ENCODE results near the gene B4GALT5.

- TF ChIP-seq CTCF (conservative IDR thresholded peaks at IDR 0.05; ENCODE audit: low read length) (no peak), EZH2phosphoT487 (IDR thresholded peaks at IDR 0.05; ENCODE audit: borderline replicate concordance, low read depth, low read length) (no peak)
Observed at GRCh38 chr20:49615401-49616153, 98.1 kb downstream of the B4GALT5 start.
